Bronchial epithelial cell (primary cell): ENCODE results near the gene AUTS2. TPM values are rescaled to one million over a fixed set of nuclear protein-coding genes. Genes with fewer than 3 reads are reported as not detected.
"Not testable (repeated sequence)": the region's sequence is repeated elsewhere in the genome, so short reads cannot be mapped to it uniquely, and the experiment has no call there.

ENCODE experiments used
- DNase-seq: peaks from one replicate; pipeline ENCODE4 v3.0.0-alpha.2; 2010; ENCODE audit warnings: low read depth
- FAIRE-seq: peaks from 2 replicates; lab custom pipeline; 2011; peaks lifted over from hg19 to GRCh38; lab: Jason Lieb, UNC
- H3K27me3 ChIP-seq: 2 replicates; pipeline ENCODE4 v1.5.1; 2011; ENCODE audit warnings: low read length; ENCODE audit not compliant: control insufficient read depth, insufficient read depth
- H3K36me3 ChIP-seq: 2 replicates; pipeline ENCODE4 v1.5.1; 2011; ENCODE audit warnings: low read length; ENCODE audit not compliant: control insufficient read depth, insufficient read depth
- H3K4me3 ChIP-seq: 2 replicates; pipeline ENCODE4 v1.5.1; 2011; ENCODE audit warnings: mild to moderate bottlenecking, low read depth, low read length, control low read depth
- total RNA-seq: library from RNA; depleted of rRNA; stranded (reverse); fragments of >200 nt; gene quantifications from 2 replicates; pipeline ENCODE4 v1.2.1, GENCODE V29; 2014
- TF ChIP-seq, protein P1 (sequence below): IDR thresholded peaks from 2 replicates; pipeline ENCODE4 v1.5.1; 2011; ENCODE audit warnings: mild to moderate bottlenecking, moderate library complexity, low read length, control low read depth, inconsistent platforms; ENCODE audit not compliant: insufficient read depth, severe bottlenecking

AUTS2 gene
- total RNA-seq, 1 donor from 2014 or later, result 9.5 TPM

DNA sequence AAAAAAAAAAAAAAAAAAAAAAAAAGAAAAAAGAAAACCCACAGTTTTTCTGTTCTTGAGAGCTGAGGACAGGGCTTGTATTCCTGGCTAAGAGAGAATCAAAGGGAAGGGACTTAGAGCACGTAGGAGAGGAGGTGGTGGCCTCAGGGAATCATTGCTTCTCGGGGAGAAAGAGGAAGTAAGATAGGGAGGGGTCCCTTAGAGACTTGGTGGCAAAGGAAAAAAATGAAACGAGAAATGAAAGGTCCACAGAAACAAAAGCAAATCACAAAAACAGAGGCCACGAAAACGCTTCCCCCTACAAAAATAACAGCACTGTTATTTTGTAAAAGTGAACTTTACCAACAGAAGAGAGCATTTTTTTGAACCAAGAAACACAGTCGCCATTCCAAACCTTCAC lies 1210.6 kb downstream of the AUTS2 start:
- FAIRE-seq (no peak), DNase-seq (no peak)
- no peak overlapping the region for H3K4me3 ChIP-seq
- H3K27me3 ChIP-seq, result no peaks in the 10 kb centered on the region
- H3K36me3 ChIP-seq, result no peaks in the 10 kb centered on the region
- TF ChIP-seq, protein P1, sequence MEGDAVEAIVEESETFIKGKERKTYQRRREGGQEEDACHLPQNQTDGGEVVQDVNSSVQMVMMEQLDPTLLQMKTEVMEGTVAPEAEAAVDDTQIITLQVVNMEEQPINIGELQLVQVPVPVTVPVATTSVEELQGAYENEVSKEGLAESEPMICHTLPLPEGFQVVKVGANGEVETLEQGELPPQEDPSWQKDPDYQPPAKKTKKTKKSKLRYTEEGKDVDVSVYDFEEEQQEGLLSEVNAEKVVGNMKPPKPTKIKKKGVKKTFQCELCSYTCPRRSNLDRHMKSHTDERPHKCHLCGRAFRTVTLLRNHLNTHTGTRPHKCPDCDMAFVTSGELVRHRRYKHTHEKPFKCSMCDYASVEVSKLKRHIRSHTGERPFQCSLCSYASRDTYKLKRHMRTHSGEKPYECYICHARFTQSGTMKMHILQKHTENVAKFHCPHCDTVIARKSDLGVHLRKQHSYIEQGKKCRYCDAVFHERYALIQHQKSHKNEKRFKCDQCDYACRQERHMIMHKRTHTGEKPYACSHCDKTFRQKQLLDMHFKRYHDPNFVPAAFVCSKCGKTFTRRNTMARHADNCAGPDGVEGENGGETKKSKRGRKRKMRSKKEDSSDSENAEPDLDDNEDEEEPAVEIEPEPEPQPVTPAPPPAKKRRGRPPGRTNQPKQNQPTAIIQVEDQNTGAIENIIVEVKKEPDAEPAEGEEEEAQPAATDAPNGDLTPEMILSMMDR, result no peak

DNA sequence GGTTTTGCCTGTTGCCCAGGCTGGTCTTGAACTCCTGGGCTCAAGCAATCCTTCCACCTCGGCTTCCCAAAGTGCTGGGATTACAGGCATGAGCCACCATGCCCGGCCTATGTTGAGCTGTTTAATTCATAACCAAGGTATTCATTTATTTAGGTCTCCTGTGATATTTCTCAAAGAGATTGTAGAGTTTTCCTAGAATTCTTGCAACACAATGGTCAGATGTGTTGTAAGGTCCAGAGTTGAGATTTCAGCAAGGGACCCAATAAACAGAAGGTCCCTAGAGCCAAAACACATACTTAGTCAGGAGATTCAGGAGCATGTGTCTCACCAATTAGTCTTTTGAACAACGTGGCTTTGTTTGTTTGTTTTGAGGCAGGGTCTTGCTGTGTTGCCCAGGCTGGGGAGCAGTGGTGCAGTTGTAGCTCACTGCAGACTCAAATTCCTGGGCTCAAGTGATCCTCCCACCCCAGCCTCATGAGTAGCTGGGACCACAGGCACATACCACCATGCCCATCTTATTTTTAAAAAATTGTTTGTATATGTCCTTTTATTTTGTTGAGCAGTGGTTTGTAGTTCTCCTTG lies 1212.4 kb downstream of the AUTS2 start:
- Histone ChIP-seq H3K4me3 (no peak overlapping the region), H3K36me3 (no peaks in the 10 kb centered on the region), H3K27me3 (no peaks in the 10 kb centered on the region)
- TF ChIP-seq, protein P1, result no peak
- FAIRE-seq (no peak), DNase-seq (no peak)

DNA sequence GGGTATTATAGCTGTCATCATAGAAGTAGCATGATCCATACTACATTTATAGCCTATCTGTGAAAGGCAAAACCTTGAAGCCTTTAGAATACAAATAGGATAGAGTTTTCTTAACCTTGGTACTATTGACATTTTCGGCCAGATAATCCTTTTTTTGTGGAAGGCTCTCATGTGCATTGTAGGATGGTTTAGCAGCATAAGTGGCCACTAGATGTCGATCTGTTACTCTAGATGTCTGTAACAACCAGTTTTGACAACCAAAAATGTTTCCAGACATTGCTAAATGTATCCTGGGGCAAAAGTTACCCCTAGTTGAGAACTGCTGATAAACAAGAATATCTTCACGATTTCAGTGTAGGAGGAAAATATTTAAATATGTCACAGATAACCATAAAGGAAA lies 1214.2 kb downstream of the AUTS2 start:
- no peaks in the 10 kb centered on the region for H3K36me3 ChIP-seq
- H3K4me3 ChIP-seq, result no peak overlapping the region
- no peak for DNase-seq
- TF ChIP-seq, protein P1, result peak; percentile 16
- H3K27me3 ChIP-seq, result no peaks in the 10 kb centered on the region
- no peak for FAIRE-seq

DNA sequence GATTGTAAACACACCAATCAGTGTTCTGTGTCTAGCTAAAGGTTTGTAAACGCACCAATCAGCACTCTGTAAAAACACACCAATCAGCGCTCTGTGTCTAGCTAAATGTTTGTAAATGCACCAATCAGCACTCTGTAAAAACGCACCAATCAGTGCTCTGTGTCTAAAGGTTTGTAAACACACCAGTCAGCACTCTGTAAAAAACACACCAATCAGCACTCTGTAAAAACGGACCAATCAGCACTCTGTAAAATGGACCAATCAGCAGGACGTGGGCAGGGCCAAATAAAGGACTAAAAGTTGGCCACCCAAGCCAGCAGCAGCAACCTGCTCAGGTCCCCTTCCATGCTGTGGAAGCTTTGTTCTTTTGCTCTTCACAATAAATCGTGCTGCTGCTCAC lies 1224.2 kb downstream of the AUTS2 start:
- H3K36me3 ChIP-seq, H3K27me3 ChIP-seq, DNase-seq, H3K4me3 ChIP-seq, FAIRE-seq: not testable (repeated sequence)

DNA sequence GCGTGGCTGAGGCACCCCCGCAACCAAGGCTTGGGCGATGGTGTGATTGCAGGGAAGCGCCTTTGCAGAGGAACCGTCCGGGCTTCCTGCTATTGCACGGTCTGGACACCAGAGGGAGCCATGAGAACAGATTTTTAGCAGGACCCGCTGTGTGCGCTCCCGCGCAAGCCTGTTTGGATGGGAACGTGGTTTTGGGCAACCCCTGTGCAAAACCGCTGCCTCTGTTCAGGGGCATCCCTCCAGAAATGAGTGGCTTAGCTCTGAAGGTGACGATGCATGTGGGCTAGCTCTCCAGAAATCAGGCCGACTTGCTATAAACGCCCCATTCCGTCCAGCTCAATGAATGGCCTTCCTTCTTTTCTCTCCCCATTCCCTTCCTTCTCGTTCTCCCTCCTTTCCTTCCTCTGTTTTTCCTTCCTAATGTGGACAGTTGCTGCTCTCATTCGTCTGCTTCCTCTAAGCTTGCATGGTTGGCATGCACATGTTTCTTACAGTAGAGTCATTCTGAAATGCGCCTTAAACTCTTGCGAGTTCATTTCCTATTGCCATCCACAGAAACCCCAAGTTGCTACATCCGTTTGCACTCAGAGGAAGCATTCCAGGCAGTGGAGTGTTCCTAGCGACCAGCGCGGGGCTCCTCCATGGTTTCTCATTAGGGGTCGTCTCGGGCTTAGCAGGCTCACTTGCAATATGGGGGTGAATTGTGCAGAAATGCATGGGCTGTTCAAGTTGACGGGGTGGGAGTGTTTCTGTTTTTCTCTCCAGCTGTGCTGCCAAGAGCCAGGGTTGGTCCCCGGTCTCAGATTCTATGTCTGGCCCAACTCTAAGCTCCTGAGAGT lies 1231.2 kb downstream of the AUTS2 start:
- H3K36me3 ChIP-seq, result no peaks in the 10 kb centered on the region
- H3K27me3 ChIP-seq, result peaks cover 5% of the 10 kb centered on the region
- FAIRE-seq (no peak), DNase-seq (peak; percentile 32)
- no peak overlapping the region for H3K4me3 ChIP-seq
- TF ChIP-seq, protein P1, result peak; percentile 89

DNA sequence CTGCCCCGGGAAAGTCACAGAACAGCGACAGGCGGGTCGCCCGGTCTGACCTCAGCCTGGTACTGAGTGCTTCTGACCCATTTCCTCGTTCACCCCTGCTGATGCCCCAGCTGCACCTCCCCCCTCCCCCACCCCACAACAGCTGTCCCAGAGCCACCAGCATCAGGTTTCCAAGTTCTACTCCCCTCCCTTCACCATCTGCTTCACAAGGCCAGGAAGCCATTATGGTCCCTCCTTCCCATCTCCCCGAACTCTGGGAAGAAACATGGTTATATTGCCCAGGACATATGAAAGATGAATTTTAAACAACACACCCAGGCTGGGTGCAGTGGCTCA lies 1231.8 kb downstream of the AUTS2 start:
- no peak overlapping the region for H3K4me3 ChIP-seq
- FAIRE-seq (no peak), DNase-seq (no peak)
- TF ChIP-seq, protein P1, result no peak
- peaks cover 5% of the 10 kb centered on the region for H3K27me3 ChIP-seq
- no peaks in the 10 kb centered on the region for H3K36me3 ChIP-seq
